NCI-H526 (cell line): Measurements from ENCODE around the gene COL8A2.

Experiments used
- DNase-seq, 2 experiments: peaks; one replicate each; lab custom pipeline; 2025; lab: John Stamatoyannopoulos, UW

Gene COL8A2

GRCh38 chr1:36137226-36137625 is 12.2 kb upstream of the COL8A2 start:
- DNase-seq, result no peak

- no peak for DNase-seq
Measured at GRCh38 chr1:36136535-36136934, 11.5 kb upstream of the COL8A2 start.

DNA sequence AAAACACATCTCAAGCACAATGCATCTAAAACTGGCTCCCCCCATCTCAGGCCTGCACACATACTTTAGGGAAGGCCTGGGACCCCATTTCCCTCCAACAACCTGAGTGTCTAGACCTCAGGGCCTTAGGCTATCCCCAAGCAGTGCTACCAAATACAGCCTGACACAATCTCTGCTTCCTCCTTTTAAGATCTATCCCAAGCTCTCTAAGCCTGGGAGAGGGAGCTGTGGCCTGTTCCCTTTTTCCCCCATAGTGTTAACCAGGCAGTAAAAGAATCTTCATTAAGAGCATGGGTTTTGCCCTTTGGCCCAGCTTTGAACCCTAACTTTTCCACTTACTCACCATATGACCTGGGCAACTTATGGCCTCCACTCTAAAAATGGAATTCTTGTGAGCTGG is 10.8 kb upstream of the COL8A2 start:
- no peak for DNase-seq

- no peak for DNase-seq
Measured at GRCh38 chr1:36135330-36135667, 10.3 kb upstream of the COL8A2 start.

DNA sequence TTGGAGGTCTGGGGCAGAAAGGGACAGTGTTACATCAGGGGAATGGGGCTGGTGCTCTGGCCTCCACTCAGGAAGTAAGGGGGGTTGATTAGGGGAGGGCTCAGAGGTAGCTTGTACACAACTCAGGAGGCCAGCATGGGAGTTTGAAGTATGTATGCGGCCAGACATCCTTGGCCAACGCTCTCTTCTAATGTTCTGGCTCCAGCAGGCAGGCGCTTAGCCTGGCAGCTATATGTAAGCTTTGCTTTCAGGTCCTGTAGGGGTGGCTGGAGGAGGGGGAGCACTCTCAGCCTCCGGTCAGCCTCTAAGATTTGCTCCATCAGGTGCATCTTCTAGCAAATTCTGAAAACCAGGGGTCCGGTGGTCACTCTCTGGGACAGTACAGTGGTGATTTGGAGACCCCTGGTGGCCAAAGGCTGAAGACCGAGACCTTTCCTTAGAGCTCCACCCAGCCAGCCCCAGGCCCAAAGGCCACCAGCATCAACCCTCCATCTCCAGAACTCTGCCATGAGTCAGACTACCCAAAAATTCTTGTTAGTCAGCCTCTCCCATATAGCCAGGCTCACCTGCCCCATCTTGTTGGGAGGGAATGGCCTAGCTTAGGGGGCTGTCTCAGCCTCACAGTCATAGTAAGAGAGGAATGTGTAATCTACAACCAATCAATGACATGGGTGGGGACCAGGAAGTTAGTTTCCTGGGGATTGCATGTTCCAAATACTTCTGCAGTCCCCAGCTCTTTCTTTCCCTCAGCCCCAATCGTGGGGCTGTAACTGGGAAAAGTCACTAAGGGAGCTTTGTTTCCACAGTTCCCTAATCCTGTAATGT is 9.7 kb upstream of the COL8A2 start:
- peak; percentile 41 to 83 for DNase-seq

GRCh38 chr1:36134031-36134430 is 9.0 kb upstream of the COL8A2 start:
- no peak for DNase-seq

DNA sequence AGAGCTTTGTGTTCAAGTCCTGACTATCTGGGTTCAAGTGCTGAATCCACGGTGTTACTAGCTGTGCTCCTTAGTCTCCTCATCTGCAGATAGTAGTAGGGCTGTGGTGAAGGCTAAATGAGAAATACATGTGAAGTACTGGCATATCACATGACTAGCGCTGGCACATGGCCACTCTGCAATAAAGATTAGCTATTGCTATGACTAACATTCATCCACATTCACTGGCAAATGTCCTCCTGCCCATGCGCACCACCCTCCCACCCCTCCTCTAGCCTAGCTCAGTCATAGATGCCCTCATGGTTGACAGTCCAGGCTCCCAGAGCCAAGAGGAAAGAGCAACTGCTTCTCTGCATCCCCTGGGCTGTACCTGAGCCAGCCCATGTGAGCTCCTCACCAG is 8.5 kb upstream of the COL8A2 start:
- no peak for DNase-seq

GRCh38 chr1:36132029-36132428 is 7.0 kb upstream of the COL8A2 start:
- no peak for DNase-seq

- DNase-seq, result no peak
Measured at GRCh38 chr1:36128905-36129206, 3.8 kb upstream of the COL8A2 start.

- no peak for DNase-seq
Measured at GRCh38 chr1:36128126-36128904, 3.3 kb upstream of the COL8A2 start.

GRCh38 chr1:36126797-36127500 is 1.9 kb upstream of the COL8A2 start:
- no peak for DNase-seq

DNA sequence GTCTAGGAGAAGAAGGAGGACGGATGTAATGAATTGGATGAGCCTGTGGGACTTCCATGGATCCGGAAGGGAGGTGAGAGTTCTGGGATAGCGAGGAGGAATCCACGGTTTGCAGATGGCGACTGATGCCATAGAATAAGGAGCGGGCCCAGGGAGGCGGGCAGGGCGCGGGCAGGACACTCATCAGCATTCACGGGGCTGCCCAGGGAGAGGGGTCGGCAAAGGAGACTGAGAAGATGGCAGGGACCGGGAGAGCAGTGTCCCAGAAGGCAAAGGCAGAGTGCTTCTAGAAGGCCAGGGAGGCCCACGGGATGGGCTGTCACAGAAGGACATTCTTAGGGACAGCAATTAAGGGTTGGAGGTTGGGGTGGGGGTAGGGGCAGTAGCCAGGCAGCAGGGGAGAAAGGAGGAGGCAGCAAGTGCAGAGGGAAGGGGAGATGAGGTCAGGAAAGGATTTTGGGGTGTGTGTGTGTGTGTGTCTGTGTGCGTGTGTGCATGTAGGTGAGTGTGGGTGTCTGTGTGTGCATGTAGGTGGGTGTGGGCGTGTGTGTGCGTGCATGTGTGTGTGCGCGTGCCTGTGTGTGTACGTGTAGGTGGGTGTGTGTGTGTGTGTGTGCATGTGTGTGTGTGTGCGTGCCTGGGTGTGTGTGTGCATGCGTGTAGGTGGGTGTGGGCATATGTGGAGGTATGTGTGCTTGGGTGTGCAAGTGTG is 1.1 kb upstream of the COL8A2 start:
- no peak for DNase-seq

GRCh38 chr1:36124404-36125128 is 456 bp downstream of the COL8A2 start:
- DNase-seq, result no peak

DNA sequence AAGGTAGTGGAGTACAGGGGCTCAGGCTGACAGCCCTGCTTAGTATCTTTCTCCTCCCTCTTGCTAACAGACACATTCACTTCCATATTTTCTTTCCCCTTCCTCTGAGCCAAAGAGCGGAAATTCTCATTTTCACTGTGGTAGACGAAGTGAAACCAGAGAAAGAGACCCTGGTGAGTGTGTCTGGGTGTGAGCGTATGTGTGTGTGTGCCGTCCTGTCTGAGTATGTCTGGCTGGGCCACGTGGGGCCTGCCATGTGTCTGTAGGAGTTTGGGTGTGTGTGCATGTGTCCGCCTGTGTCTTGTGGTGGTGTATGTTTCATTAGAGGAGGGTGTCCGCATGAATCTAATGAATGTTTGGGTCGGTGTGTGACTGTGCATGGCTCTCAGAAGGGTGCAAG is 1.7 kb downstream of the COL8A2 start:
- DNase-seq, result no peak

DNA sequence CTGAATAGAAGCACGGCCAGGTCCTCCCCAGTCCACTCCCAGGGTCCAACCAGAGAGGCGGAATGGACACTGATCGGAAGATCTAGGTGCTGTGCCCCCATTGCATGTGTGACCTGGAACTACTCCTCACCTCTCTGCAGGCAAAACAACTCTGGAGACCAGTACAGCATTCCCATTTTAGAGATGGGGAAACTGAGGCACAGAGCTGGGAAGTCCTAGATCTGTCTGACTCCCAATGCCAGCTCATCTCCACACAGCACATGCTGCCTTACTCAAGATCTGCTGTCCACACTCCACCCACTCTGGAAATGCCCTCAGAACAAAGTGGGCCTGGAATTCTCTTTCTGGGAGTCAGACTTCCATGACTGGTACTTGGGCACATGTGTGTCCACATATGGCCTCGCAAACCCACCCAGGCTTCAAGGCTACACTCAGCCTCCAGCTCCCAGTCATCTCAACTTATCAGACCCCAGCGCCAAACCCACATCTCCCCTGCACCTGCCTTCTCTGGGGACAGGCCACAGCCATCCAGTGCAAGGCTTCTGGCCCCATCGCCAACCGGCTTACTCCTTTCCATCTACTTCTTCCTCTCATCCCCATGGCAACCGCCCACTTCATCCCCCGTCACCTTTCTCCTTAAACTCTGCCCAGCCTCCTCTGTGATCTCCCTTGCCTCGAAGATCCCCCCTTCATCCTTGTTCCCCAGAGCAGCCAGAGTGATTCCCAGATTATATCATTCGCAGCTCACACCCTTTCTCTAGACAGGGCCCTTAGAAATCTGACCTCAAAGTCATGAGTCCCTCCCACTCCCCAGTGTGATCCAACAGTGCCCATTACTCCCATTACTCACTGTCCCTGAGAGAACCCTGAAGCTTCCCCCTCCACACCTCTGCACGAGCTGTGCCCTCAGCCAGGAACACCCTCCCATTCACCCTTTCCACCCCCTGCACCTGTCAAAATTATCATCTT is 2.7 kb downstream of the COL8A2 start:
- DNase-seq, result no peak

GRCh38 chr1:36119456-36119855 is 5.6 kb downstream of the COL8A2 start:
- DNase-seq, result no peak

DNA sequence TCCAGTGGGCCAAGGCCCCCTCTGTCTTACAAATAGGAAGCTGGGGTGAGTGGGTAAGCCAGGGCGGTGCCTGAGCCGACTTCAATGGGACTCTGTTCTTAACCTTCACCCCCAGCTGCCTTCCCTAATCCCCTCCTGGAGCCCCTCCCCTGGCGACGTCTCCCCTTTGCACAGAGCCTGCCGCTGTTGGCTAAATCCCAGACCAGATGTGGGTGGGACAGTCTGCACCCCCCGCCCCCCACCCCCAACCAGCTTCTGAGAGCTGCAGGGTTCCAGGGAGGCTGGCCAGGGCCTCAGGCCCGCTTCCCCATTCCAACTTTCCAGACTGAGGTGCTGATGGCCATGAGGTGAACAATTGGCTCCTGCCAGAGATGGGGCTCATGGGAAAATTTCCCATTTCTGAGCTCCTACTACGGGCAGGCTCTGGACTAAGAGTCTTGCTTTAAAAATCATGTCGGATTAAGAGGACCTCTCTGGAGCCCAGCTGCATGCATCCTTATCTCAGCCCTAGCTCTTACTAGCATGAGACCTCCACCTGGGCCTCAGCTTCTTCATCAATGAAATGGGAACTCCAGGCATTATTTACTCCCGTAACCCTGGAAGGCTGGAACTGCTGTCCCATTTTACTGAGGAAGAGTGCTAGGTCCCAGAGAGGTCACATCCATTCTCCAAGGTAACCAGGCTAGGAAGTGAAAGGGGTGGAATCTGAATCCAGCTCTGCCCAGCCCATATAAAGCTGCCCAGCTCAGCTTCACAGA is 6.4 kb downstream of the COL8A2 start:
- DNase-seq, result no peak

DNA sequence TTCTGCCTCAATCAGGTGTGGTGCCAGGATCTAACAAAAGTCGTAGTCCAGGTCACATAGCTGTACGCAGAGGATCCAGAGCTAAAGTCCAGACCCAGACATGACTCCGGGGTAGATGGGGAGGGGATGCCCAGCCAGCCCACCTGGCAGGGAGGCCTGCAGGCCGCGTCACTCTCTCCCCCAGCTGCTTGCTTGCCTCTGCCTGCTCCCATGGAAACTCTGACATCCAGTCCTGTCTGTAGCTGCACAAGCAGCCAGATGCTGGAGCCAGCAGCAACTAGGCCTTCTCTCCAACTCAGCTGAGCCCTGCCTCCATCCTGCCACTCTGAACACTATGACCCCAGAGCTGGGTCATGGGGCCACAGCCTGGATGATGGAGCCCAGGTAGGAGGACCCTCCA is 8.1 kb downstream of the COL8A2 start:
- no peak for DNase-seq

DNA sequence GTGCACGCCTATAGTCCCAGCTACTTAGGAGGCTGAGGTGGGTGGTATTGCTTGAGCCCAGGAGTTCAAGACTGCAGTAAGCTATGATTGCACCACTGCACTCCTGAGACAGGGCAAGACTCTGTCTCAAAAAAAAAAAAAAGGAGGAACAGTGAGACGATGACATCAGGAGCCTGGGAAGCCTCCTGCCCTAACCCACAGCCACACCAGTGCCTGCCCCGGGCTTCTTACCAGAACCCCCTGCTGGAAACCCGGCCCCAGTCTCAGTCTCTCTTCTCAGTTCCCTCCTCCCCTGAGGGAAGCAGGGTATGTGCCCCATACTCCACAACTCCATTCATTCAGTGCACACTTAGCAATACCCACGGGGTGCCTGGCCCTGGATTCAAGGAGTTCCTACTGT is 9.1 kb downstream of the COL8A2 start:
- no peak for DNase-seq

GRCh38 chr1:36115200-36115669 is 9.8 kb downstream of the COL8A2 start:
- no peak for DNase-seq
